Measurements from ENCODE around the gene NUP160.

DNA sequence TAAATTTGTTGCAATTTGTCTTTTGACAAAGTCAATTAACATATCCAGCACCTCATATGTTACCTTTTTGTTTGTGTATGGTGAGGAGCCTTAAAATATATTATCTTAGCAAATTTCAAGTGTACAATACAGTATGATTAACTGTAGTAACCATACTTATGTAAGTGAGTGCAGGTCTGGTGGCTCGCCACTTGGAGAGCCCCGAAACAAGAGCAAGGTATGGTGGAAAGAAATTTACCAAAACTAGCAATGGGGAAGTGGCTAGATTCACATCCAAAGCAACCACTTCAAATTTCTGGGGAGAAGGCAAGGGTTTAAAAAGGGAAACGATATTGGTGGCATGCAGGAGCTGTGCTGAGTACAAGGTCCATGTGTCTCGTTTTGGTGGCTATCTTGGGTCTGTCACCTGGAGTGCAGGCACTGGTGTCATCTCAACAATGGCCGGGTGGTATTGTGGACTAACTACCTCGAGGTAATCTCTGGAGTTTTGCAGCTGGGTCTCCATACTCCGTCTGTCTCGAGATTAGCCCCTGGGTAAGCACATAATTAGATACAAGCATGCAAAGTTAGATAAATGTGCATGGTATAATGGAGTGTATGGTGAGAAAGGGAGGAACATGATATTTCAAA lies 72.8 kb downstream of the NUP160 start:
- TF ChIP-seq EZH2 (IDR thresholded peaks at IDR 0.05; ENCODE audit: borderline replicate concordance, insufficient read depth, low read length, poor library complexity, severe bottlenecking) (no peak), POLR2AphosphoS5 (IDR thresholded peaks at IDR 0.05) (no peak), TAF1 (IDR thresholded peaks at IDR 0.05; ENCODE audit: low read depth) (no peak)
- TF ChIP-seq, protein P1, sequence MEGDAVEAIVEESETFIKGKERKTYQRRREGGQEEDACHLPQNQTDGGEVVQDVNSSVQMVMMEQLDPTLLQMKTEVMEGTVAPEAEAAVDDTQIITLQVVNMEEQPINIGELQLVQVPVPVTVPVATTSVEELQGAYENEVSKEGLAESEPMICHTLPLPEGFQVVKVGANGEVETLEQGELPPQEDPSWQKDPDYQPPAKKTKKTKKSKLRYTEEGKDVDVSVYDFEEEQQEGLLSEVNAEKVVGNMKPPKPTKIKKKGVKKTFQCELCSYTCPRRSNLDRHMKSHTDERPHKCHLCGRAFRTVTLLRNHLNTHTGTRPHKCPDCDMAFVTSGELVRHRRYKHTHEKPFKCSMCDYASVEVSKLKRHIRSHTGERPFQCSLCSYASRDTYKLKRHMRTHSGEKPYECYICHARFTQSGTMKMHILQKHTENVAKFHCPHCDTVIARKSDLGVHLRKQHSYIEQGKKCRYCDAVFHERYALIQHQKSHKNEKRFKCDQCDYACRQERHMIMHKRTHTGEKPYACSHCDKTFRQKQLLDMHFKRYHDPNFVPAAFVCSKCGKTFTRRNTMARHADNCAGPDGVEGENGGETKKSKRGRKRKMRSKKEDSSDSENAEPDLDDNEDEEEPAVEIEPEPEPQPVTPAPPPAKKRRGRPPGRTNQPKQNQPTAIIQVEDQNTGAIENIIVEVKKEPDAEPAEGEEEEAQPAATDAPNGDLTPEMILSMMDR (IDR thresholded peaks at IDR 0.05; ENCODE audit: poor library complexity, severe bottlenecking): no peak
